H1 (cell line): ENCODE measurements around the gene ILKAP. TPM values are rescaled to one million over a fixed set of nuclear protein-coding genes. Genes with fewer than 3 reads are reported as not detected.
A peak's percentile ranks its signal among the peaks of the same experiment; 100 is the strongest.

Source experiments
- CTCF ChIA-PET: fragments of 300-600 bp; sonication (Branson Sonifier 250); formaldehyde crosslinking; loops from one replicate; lab custom pipeline; 2021; ENCODE audit not compliant: partially characterized antibody; lab: Charles Lee
- POLR2A ChIA-PET: fragments of 300-600 bp; sonication (Branson Sonifier 250); formaldehyde crosslinking; loops from one replicate; lab custom pipeline; 2021; ENCODE audit warnings: inconsistent platforms; ENCODE audit not compliant: partially characterized antibody; lab: Charles Lee
- DNase-seq, 2 experiments: peaks; one replicate each; pipeline versions ENCODE4 v3.0.0 to v3.0.0-alpha.2; 2010 to 2022; ENCODE audit warnings: low spot score in 2 of 2, low read depth in 1 of 2, mixed read lengths in 1 of 2
- FAIRE-seq: peaks from 2 replicates; lab custom pipeline; 2011; peaks lifted over from hg19 to GRCh38; lab: Jason Lieb, UNC
- H2AFZ ChIP-seq: 2 replicates; pipeline ENCODE4 v1.8.1; 2012; ENCODE audit warnings: low read length, inconsistent platforms
- H2AK5ac ChIP-seq: 2 replicates; pipeline ENCODE4 v1.6.1; 2013; ENCODE audit warnings: low read depth, low read length
- H2BK120ac ChIP-seq: replicated peaks from 2 replicates; pipeline ENCODE3; 2013; ENCODE audit warnings: low read depth, low read length, inconsistent platforms
- H2BK12ac ChIP-seq: 2 replicates; pipeline ENCODE4 v1.6.1; 2013; ENCODE audit warnings: low read depth, low read length
- H2BK15ac ChIP-seq: 2 replicates; pipeline ENCODE4 v1.6.1; 2013; ENCODE audit warnings: low read length
- H2BK20ac ChIP-seq: 2 replicates; pipeline ENCODE4 v1.6.1; 2013; ENCODE audit warnings: low read length
- H2BK5ac ChIP-seq: 2 replicates; pipeline ENCODE4 v1.6.1; 2013; ENCODE audit warnings: low read depth, low read length
- H3K14ac ChIP-seq: 2 replicates; pipeline ENCODE4 v1.6.1; 2013; ENCODE audit warnings: inconsistent platforms; ENCODE audit not compliant: insufficient read length
- H3K18ac ChIP-seq: 2 replicates; pipeline ENCODE4 v1.6.1; 2013; ENCODE audit warnings: low read length; ENCODE audit errors: extremely low read depth
- H3K23ac ChIP-seq: 2 replicates; pipeline ENCODE4 v1.6.1; 2013; ENCODE audit warnings: inconsistent platforms; ENCODE audit not compliant: insufficient read length
- H3K23me2 ChIP-seq: 2 replicates; pipeline ENCODE4 v1.6.1; 2013; ENCODE audit warnings: low read depth, low read length
- H3K27ac ChIP-seq: 2 replicates; pipeline ENCODE4 v1.6.1; 2011; ENCODE audit warnings: low read depth, low read length, inconsistent platforms
- H3K27me3 ChIP-seq, 4 experiments: replicated peaks in 1 of 4; 1 replicate in 1 of 4; 2 replicates in 3 of 4; pipeline versions ENCODE4 v1.6.1 to v1.8.1; 2011 to 2013; ENCODE audit warnings: low read length in 3 of 4, mild to moderate bottlenecking in 3 of 4, inconsistent platforms in 2 of 4, mixed read lengths in 2 of 4, moderate library complexity in 1 of 4; ENCODE audit not compliant: control insufficient read depth in 3 of 4, insufficient read depth in 3 of 4; ENCODE audit errors: extremely low read depth in 1 of 4
- H3K36me3 ChIP-seq, 4 experiments: 2 replicates each; pipeline versions ENCODE4 v1.6.1 to v1.8.1; 2011 to 2013; ENCODE audit warnings: mild to moderate bottlenecking in 4 of 4, low read length in 3 of 4, moderate library complexity in 2 of 4, control low read depth in 1 of 4, inconsistent platforms in 1 of 4; ENCODE audit not compliant: insufficient read depth in 4 of 4, control insufficient read depth in 2 of 4
- H3K4ac ChIP-seq: replicated peaks from 2 replicates; pipeline ENCODE3; 2013; ENCODE audit warnings: low read length, low read depth, mixed read lengths, inconsistent platforms; ENCODE audit not compliant: insufficient read length
- H3K4me1 ChIP-seq, 4 experiments: replicated peaks in 1 of 4; 1 replicate in 1 of 4; 2 replicates in 3 of 4; pipeline versions ENCODE4 v1.6.1 to v1.8.1; 2011 to 2013; ENCODE audit warnings: low read length in 3 of 4, inconsistent platforms in 2 of 4, mixed read lengths in 1 of 4; ENCODE audit not compliant: insufficient read depth in 4 of 4, control insufficient read depth in 3 of 4
- H3K4me2 ChIP-seq, 2 experiments: 2 replicates each; pipeline versions ENCODE4 v1.6.1 to v1.8.1; 2011 to 2013; ENCODE audit warnings: low read depth in 2 of 2, low read length in 2 of 2, control low read depth in 1 of 2, inconsistent platforms in 1 of 2, mild to moderate bottlenecking in 1 of 2; ENCODE audit not compliant: insufficient read depth in 1 of 2
- H3K4me3 ChIP-seq, 4 experiments: fragments of 200-600, 300-600 bp in 1 of 4; sonication (generic), shearing (Covaris generic), sonication (Bioruptor Twin) in 1 of 4; 2 replicates each; pipeline versions ENCODE4 v1.5.1 to v1.8.1; 2011 to 2016; ENCODE audit warnings: low read length in 4 of 4, low read depth in 3 of 4, control low read depth in 2 of 4, inconsistent platforms in 2 of 4, mild to moderate bottlenecking in 2 of 4, mixed read lengths in 1 of 4, moderate library complexity in 1 of 4; ENCODE audit not compliant: insufficient read depth in 2 of 4; ENCODE audit errors: extremely low read depth in 1 of 4
- H3K56ac ChIP-seq: replicated peaks from 2 replicates; pipeline ENCODE3; 2013; ENCODE audit warnings: low read depth, mild to moderate bottlenecking, mixed read lengths, low read length, inconsistent platforms; ENCODE audit not compliant: insufficient read length
- H3K79me1 ChIP-seq: 2 replicates; pipeline ENCODE4 v1.6.1; 2013; ENCODE audit warnings: low read depth, low read length, control low read depth
- H3K79me2 ChIP-seq, 2 experiments: 2 replicates each; pipeline versions ENCODE4 v1.6.1 to v1.8.1; 2012 to 2013; ENCODE audit warnings: low read length in 2 of 2, mild to moderate bottlenecking in 2 of 2, inconsistent platforms in 1 of 2; ENCODE audit not compliant: insufficient read depth in 2 of 2, control insufficient read depth in 1 of 2
- H3K9ac ChIP-seq, 4 experiments: replicated peaks in 1 of 4; 1 replicate in 1 of 4; 2 replicates in 3 of 4; pipeline versions ENCODE4 v1.6.1 to v1.8.1; 2011 to 2013; ENCODE audit warnings: low read depth in 3 of 4, low read length in 3 of 4, control low read depth in 2 of 4, mild to moderate bottlenecking in 2 of 4, moderate library complexity in 2 of 4, inconsistent platforms in 1 of 4; ENCODE audit errors: extremely low read depth in 1 of 4
- H3K9me3 ChIP-seq, 2 experiments: 2 replicates each; pipeline versions ENCODE4 v1.6.1 to v1.8.1; 2012 to 2013; ENCODE audit warnings: mild to moderate bottlenecking in 2 of 2, moderate library complexity in 2 of 2, control low read depth in 1 of 2, inconsistent platforms in 1 of 2, low read depth in 1 of 2, low read length in 1 of 2, mixed read lengths in 1 of 2; ENCODE audit not compliant: insufficient read depth in 2 of 2
- H4K20me1 ChIP-seq, 2 experiments: replicated peaks in 1 of 2; 2 replicates each; pipeline versions ENCODE3 to v1.8.1; 2011 to 2013; ENCODE audit warnings: inconsistent platforms in 2 of 2, low read length in 2 of 2, mild to moderate bottlenecking in 1 of 2; ENCODE audit not compliant: insufficient read depth in 2 of 2, control insufficient read depth in 1 of 2
- H4K5ac ChIP-seq: 2 replicates; pipeline ENCODE4 v1.6.1; 2013; ENCODE audit warnings: low read length, low read depth, mixed read lengths, inconsistent platforms; ENCODE audit not compliant: insufficient read length
- H4K8ac ChIP-seq: 2 replicates; pipeline ENCODE4 v1.8.0; 2013; ENCODE audit warnings: mild to moderate bottlenecking, moderate library complexity, low read length, inconsistent platforms; ENCODE audit not compliant: insufficient read depth; ENCODE audit errors: extremely low read depth
- H4K91ac ChIP-seq: replicated peaks from 2 replicates; pipeline ENCODE3; 2013; ENCODE audit warnings: low read length, mixed read lengths, inconsistent platforms; ENCODE audit not compliant: insufficient read length
- ATF2 ChIP-seq: IDR thresholded peaks from 2 replicates; pipeline ENCODE4 v1.6.1; 2012; ENCODE audit warnings: low read length, inconsistent platforms
- ATF3 ChIP-seq: IDR thresholded peaks from 2 replicates; pipeline ENCODE4 v1.6.1; 2011; ENCODE audit warnings: low read depth, mild to moderate bottlenecking, low read length; ENCODE audit not compliant: insufficient read depth
- BACH1 ChIP-seq: IDR thresholded peaks from 2 replicates; pipeline ENCODE4 v1.6.1; 2012; ENCODE audit warnings: low read length, improper control_type of control experiment
- POU5F1 ChIP-seq: IDR thresholded peaks from 2 replicates; pipeline ENCODE4 v1.6.1; 2011; ENCODE audit warnings: low read depth, mild to moderate bottlenecking, low read length, moderate library complexity
- RBBP5 ChIP-seq: IDR thresholded peaks from 2 replicates; pipeline ENCODE4 v1.7.1; 2012; ENCODE audit warnings: low read depth, mild to moderate bottlenecking, inconsistent platforms, low read length, moderate library complexity, borderline replicate concordance
- TAF1 ChIP-seq: IDR thresholded peaks from 2 replicates; pipeline ENCODE4 v1.6.1; 2011; ENCODE audit warnings: mild to moderate bottlenecking, low read depth, low read length
- WGBS, 2 experiments: shearing (Covaris generic) in 1 of 2; methylation state at CpG; one replicate each; pipeline versions ENCODE4 v1.1.6 to v1.1.7; 2013 to 2015; ENCODE audit warnings: low lambda C conversion rate in 2 of 2, mixed read lengths in 2 of 2, inconsistent platforms in 1 of 2, low coverage in 1 of 2, missing lambda C conversion rate in 1 of 2; ENCODE audit not compliant: insufficient replicate concordance in 2 of 2, insufficient coverage in 1 of 2, insufficient read length in 1 of 2; ENCODE audit errors: extremely low coverage in 1 of 2, missing lambda C conversion rate in 1 of 2; 5-methylcytosine and 5-hydroxymethylcytosine counted together
- polyA plus RNA-seq, 7 experiments: library from polyadenylated mRNA; depleted of rRNA in 3 of 7; stranded (reverse) in 5 of 7; unstranded in 2 of 7; fragments of >200 nt in 5 of 7; fragments of 200-250 nt in 2 of 7; gene quantifications; 1 replicate in 5 of 7; 2 replicates in 1 of 7; 4 replicates in 1 of 7; pipeline versions ENCODE4 v1.2.1 to v1.2.3, GENCODE V29; 2011 to 2013; ENCODE audit warnings: missing spikeins in 2 of 7, mixed read lengths in 2 of 7
- total RNA-seq: library from RNA; stranded (reverse); fragmentation: NEBNext Ultra II Directional; extraction: Animal tissue kit (Norgen Biotek cat#: 25700); gene quantifications from 2 replicates; pipeline ENCODE4 v1.2.1, GENCODE V29; 2021

Gene ILKAP
- total and polyA plus RNA-seq, 2 of the 8 experiments (the other 6 are each of a cell fraction or from before 2014, with no cell fraction given): 23.5 to 33.8 TPM

- H3K14ac ChIP-seq: no peak within 1 kb of the TSS
- 0 out of 2 replicates have a peak within 1 kb of the TSS, but pooled peaks have one; percentile 46 for H2BK15ac ChIP-seq
- peak within 1 kb of the TSS; percentile 98 for H4K91ac ChIP-seq
- H3K23me2 ChIP-seq: peaks cover 17% of the 10 kb centered on the region; the same call in 1 of the 2 replicates
- FAIRE-seq (no peak), DNase-seq (peak; percentile 75 to 91)
- no peak within 1 kb of the TSS for H2AFZ ChIP-seq
- H4K8ac ChIP-seq: peak within 1 kb of the TSS; percentile 92
- H4K5ac ChIP-seq: peak within 1 kb of the TSS; percentile 72
- peaks cover 0 to 7% (median 0%) of the 10 kb centered on the region in 4 experiments; a peak in 1 of 8 replicates for H3K36me3 ChIP-seq
- H3K27ac ChIP-seq: 0 out of 2 replicates have a peak within 1 kb of the TSS, but pooled peaks have one; percentile 28
- H3K27me3 ChIP-seq: peaks cover 11 to 57% (median 47%) of the 10 kb centered on the region in 4 experiments
- WGBS, 2 experiments: 0% methylated on average over 37 of the region's 105 CpGs; no CpG with 5 or more reads in 1 of the 2 experiments
- peak within 1 kb of the TSS; percentile 55 to 81 (median 60) for H3K4me3 ChIP-seq
- H3K18ac ChIP-seq: peak within 1 kb of the TSS; percentile 87
- no peak within 1 kb of the TSS for H2BK120ac ChIP-seq
- ChIA-PET POLR2A (interaction anchor here (0.5 to 3.0 kb wide), 23 partner anchors 8 to 249 kb away, joined by 3 to 21 read pairs (median 5); partner anchors contain the start of gene PER2), CTCF (no interaction called here)
- peak within 1 kb of the TSS; percentile 85; the same call in 1 of the 2 replicates for H2BK5ac ChIP-seq
- peak within 1 kb of the TSS; percentile 94 to 96 for H3K4me2 ChIP-seq
- peaks cover 3 to 15% (median 7%) of the 10 kb centered on the region in 4 experiments for H3K4me1 ChIP-seq
- peak within 1 kb of the TSS; percentile 42 for H3K56ac ChIP-seq
- H3K4ac ChIP-seq: peak within 1 kb of the TSS; percentile 83
- no peaks in the 10 kb centered on the region for H3K79me1 ChIP-seq
- peaks cover 0 to 10% of the 10 kb centered on the region in 2 experiments for H4K20me1 ChIP-seq
- no peak within 1 kb of the TSS for H2AK5ac ChIP-seq
- peak within 1 kb of the TSS in 2 of 4 experiments; percentile 54 to 65; a peak in 4 of 7 replicates for H3K9ac ChIP-seq
- peak within 1 kb of the TSS; percentile 50; the same call in 1 of the 2 replicates for H2BK12ac ChIP-seq
- no peak within 1 kb of the TSS for H3K23ac ChIP-seq
- H3K9me3 ChIP-seq: peaks cover 0 to 10% of the 10 kb centered on the region in 2 experiments; a peak in 2 of 4 replicates
- H2BK20ac ChIP-seq: 0 out of 2 replicates have a peak within 1 kb of the TSS, but pooled peaks have one; percentile 13
- H3K79me2 ChIP-seq: no peaks in the 10 kb centered on the region
- TF ChIP-seq ATF3: no peak
- peak; percentile 54; the same call in 1 of the 2 replicates for TF ChIP-seq RBBP5
- TF ChIP-seq POU5F1: no peak
- no peak for TF ChIP-seq ATF2
- TF ChIP-seq TAF1: peak; percentile 63
- no peak for TF ChIP-seq BACH1
These were observed 36.6 kb upstream of the ILKAP start, which contains the start of gene HES6 for GRCh38 chr2:238239863-238240756. Gene HES6 (minus strand): TSS chr2:238240038. CDS start chr2:238239905, 133 bp downstream.
